K562 (cell line): ENCODE data around the gene PFKFB2. TPM values are rescaled to one million over a fixed set of nuclear protein-coding genes. Genes with fewer than 3 reads are reported as not detected.

ENCODE experiments used
- ATAC-seq: fragments of 200-7000 bp; cut with Tn5 transposase; 3 replicates; pipeline ENCODE4 v1.9.1; 2020; ENCODE audit warnings: moderate library complexity
- BruUV-seq: library from RNA; stranded (reverse); fragments of 400-500 nt; replicated peaks from 2 replicates; lab custom pipeline; 2021; lab: Mats Ljungman, UMichigan
- CTCF ChIA-PET: fragments of 300-600 bp; formaldehyde crosslinking; extraction: SDS; loops from one replicate; lab custom pipeline; 2021; ENCODE audit warnings: low intra/inter-chr PET ratio; lab: Yijun Ruan, JAX
- POLR2A ChIA-PET: fragments of 300-600, 350-650 bp; sonication (Branson Sonifier 250); formaldehyde crosslinking; extraction: SDS; loops from one replicate; lab custom pipeline; 2021; ENCODE audit warnings: antibody characterized with exemption, inconsistent platforms; lab: Yijun Ruan, JAX
- DNase-seq, 4 experiments: peaks; one replicate each; pipeline versions ENCODE4 v3.0.0 to v3.0.0-alpha.2; 2011 to 2018; ENCODE audit warnings: low spot score in 3 of 4, mixed read lengths in 3 of 4; ENCODE audit errors: extremely low read depth in 1 of 4
- FAIRE-seq: peaks from 2 replicates; lab custom pipeline; 2011; peaks lifted over from hg19 to GRCh38; lab: Jason Lieb, UNC
- H2AFZ ChIP-seq: 2 replicates; pipeline ENCODE4 v1.6.0; 2011; ENCODE audit warnings: low read depth, low read length, control low read depth, inconsistent platforms
- H3K27ac ChIP-seq: fragments of 200-600 bp; 3 replicates; pipeline ENCODE4 v1.8.0; 2011; ENCODE audit warnings: low read depth, mild to moderate bottlenecking, control low read depth, inconsistent platforms, low read length, moderate library complexity, mixed read lengths; ENCODE audit errors: extremely low read depth
- H3K27me3 ChIP-seq, 2 experiments: fragments of 300-600 bp in 1 of 2; 2 replicates in 1 of 2; 3 replicates in 1 of 2; pipeline versions ENCODE4 v1.6.0 to v1.8.0; 2011; ENCODE audit warnings: inconsistent platforms in 2 of 2, low read length in 2 of 2, mild to moderate bottlenecking in 1 of 2, mixed read lengths in 1 of 2, moderate library complexity in 1 of 2; ENCODE audit not compliant: control insufficient read depth in 2 of 2, insufficient read depth in 2 of 2
- H3K36me3 ChIP-seq: fragments of 300-600 bp; 3 replicates; pipeline ENCODE4 v1.8.0; 2011; ENCODE audit warnings: mild to moderate bottlenecking, low read length, inconsistent platforms; ENCODE audit not compliant: control insufficient read depth, insufficient read depth
- H3K4me1 ChIP-seq, 2 experiments: fragments of 200-600 bp in 1 of 2; replicated peaks in 1 of 2; 2 replicates in 1 of 2; 3 replicates in 1 of 2; pipeline versions ENCODE4 v1.5.1 to v1.8.0; 2011; ENCODE audit warnings: inconsistent platforms in 2 of 2, low read length in 2 of 2, mild to moderate bottlenecking in 1 of 2, mixed read lengths in 1 of 2, moderate library complexity in 1 of 2; ENCODE audit not compliant: control insufficient read depth in 2 of 2, insufficient read depth in 2 of 2
- H3K4me2 ChIP-seq: 2 replicates; pipeline ENCODE4 v1.6.1; 2011; ENCODE audit warnings: low read length, control low read depth, inconsistent platforms, mixed read lengths; ENCODE audit not compliant: insufficient read depth
- H3K4me3 ChIP-seq: fragments of 200-600 bp; sonication (generic), shearing (Covaris generic); 2 replicates; pipeline ENCODE4 v1.5.1; 2016; ENCODE audit warnings: control low read depth, inconsistent platforms
- H3K79me2 ChIP-seq: fragments of 200-600 bp; 3 replicates; pipeline ENCODE4 v1.8.0; 2011; ENCODE audit warnings: low read length, inconsistent platforms; ENCODE audit not compliant: control insufficient read depth, insufficient read depth
- H3K9ac ChIP-seq, 2 experiments: 2 replicates each; pipeline versions ENCODE4 v1.6.0 to v1.6.1; 2011; ENCODE audit warnings: low read depth in 2 of 2, low read length in 2 of 2, control low read depth in 1 of 2, inconsistent platforms in 1 of 2, mild to moderate bottlenecking in 1 of 2, mixed read lengths in 1 of 2; ENCODE audit not compliant: insufficient read depth in 1 of 2
- H3K9me1 ChIP-seq: one replicate; pipeline ENCODE4 v1.6.0; 2011; ENCODE audit warnings: inconsistent platforms, mild to moderate bottlenecking, low read length, moderate library complexity; ENCODE audit not compliant: control insufficient read depth, insufficient read depth
- H3K9me3 ChIP-seq: replicated peaks from 2 replicates; pipeline ENCODE4 v1.5.1; 2011; ENCODE audit warnings: low read depth, low read length, inconsistent platforms; ENCODE audit not compliant: control insufficient read depth, insufficient read depth
- H4K20me1 ChIP-seq: replicated peaks from 2 replicates; pipeline ENCODE4 v1.6.1; 2011; ENCODE audit warnings: low read length, inconsistent platforms, mixed read lengths; ENCODE audit not compliant: control insufficient read depth, insufficient read depth
- ATF3 ChIP-seq, 2 experiments: fragments of 450-650 bp in 1 of 2; sonication (generic) in 1 of 2; formaldehyde crosslinking in 1 of 2; IDR thresholded peaks in 1 of 2; conservative IDR thresholded peaks in 1 of 2; 2 replicates each; pipeline versions ENCODE4 v1.6.1 to v1.8.1; 2016 to 2023; ENCODE audit warnings: mild to moderate bottlenecking in 2 of 2, moderate library complexity in 2 of 2, inconsistent platforms in 1 of 2, missing genetic modification reagents in 1 of 2
- KDM4B ChIP-seq, 2 experiments: fragments of 450-650 bp in 1 of 2; sonication (generic) in 1 of 2; IDR thresholded peaks; 2 replicates each; pipeline ENCODE4 v1.6.1; 2016 to 2017; ENCODE audit warnings: borderline replicate concordance in 2 of 2, antibody characterized with exemption in 1 of 2, low read depth in 1 of 2, mild to moderate bottlenecking in 1 of 2
- NR0B1 ChIP-seq: fragments of 450-650 bp; IDR thresholded peaks from one replicate; pipeline ENCODE4 v1.6.1; 2018; ENCODE audit warnings: mild to moderate bottlenecking, moderate library complexity; ENCODE audit not compliant: partially characterized antibody
- POLR2A ChIP-seq: fragments of 450-650 bp; conservative IDR thresholded peaks from 2 replicates; pipeline ENCODE4 v1.6.1; 2016
- RBM14 ChIP-seq: fragments of 200-400 bp; formaldehyde crosslinking; IDR thresholded peaks from 2 replicates; pipeline ENCODE4 v1.6.1; 2018; ENCODE audit warnings: low read depth, mild to moderate bottlenecking, low read length, moderate library complexity, borderline replicate concordance; ENCODE audit not compliant: insufficient read depth
- SETDB1 ChIP-seq: IDR thresholded peaks from one replicate; pipeline ENCODE4 v1.6.1; 2012; ENCODE audit warnings: low read length, control low read depth, inconsistent platforms
- ZKSCAN1 ChIP-seq: fragments of 150-350 bp; IDR thresholded peaks from 2 replicates; pipeline ENCODE4 v1.6.1; 2016; ENCODE audit warnings: low read depth, low read length
- ZNF444 ChIP-seq: fragments of 250-450 bp; sonication (Bioruptor Pico); IDR thresholded peaks from 2 replicates; pipeline ENCODE4 v1.4.0; 2020; ENCODE audit warnings: mild to moderate bottlenecking, moderate library complexity
- WGBS: fragments of 100-300 bp; shearing (Covaris generic); methylation state at CpG from one replicate; pipeline ENCODE4 v1.1.6; 2016; ENCODE audit warnings: low coverage, mixed read lengths; ENCODE audit not compliant: insufficient coverage; ENCODE audit errors: missing lambda C conversion rate; 5-methylcytosine and 5-hydroxymethylcytosine counted together
- in situ Hi-C: fragments of 300-500 bp; cut with MboI; formaldehyde crosslinking; loops from 4 replicates; pipeline ENCODE4 v1.15.0; 2018; ENCODE audit warnings: inconsistent platforms, mixed read lengths
- intact Hi-C: fragments of 100-400 bp; cut with micrococcal nuclease; formaldehyde crosslinking; loops from 2 replicates; pipeline ENCODE4 v1.14.2; 2022
- polyA plus RNA-seq, 8 experiments: library from polyadenylated mRNA; depleted of rRNA in 4 of 8; stranded (reverse) in 5 of 8; unstranded in 3 of 8; fragments of >200 nt; fragmentation: Nextera tagmentation in 2 of 8; fragmentation: Illumina TruSeq in 1 of 8; extraction: Ambion mirVana in 2 of 8; extraction: Trizol in 1 of 8; gene quantifications; 2 replicates each; pipeline versions ENCODE4 v1.2.1 to v1.2.3, GENCODE V29; 2011 to 2014; ENCODE audit warnings: inconsistent platforms in 1 of 8, missing spikeins in 1 of 8
- total RNA-seq, 7 experiments: library from RNA; depleted of rRNA in 6 of 7; stranded (reverse); fragments of >200 nt in 6 of 7; fragmentation: Illumina TruSeq in 2 of 7; extraction: Trizol in 2 of 7; gene quantifications; 2 replicates each; pipeline versions ENCODE4 v1.2.1 to v1.2.3, GENCODE V29; 2011 to 2021; ENCODE audit warnings: low replicate concordance in 1 of 7

The PFKFB2 gene
- total and polyA plus RNA-seq, 9 of the 15 experiments (the other 6 are each of a cell fraction or from before 2014, with no cell fraction given): 6.9 to 26.0 (median 16.4) TPM

- peaks cover 5% of the 10 kb centered on the region for H3K9me1 ChIP-seq
- no peak overlapping the region for H3K9ac ChIP-seq
- H3K9me3 ChIP-seq: no peaks in the 10 kb centered on the region
- ChIA-PET POLR2A (interaction anchor here (1.8 to 2.8 kb wide), 2 partner anchors 8 to 11 kb away, joined by 9 read pairs; partner anchors contain the start of gene PFKFB2), CTCF (no interaction called here)
- no peak overlapping the region for H3K27ac ChIP-seq
- H3K4me1 ChIP-seq: peaks cover 0 to 4% of the 10 kb centered on the region in 2 experiments; a peak in 2 of 5 replicates
- TF ChIP-seq ZNF444 (CRISPR knock-in tag): no peak
- peak; percentile 55 for TF ChIP-seq ATF3 (IDR thresholded peaks at IDR 0.05)
- no peak for TF ChIP-seq ATF3 (CRISPR knock-in tag; conservative IDR thresholded peaks at IDR 0.05)
- FAIRE-seq: no peak
- no peak overlapping the region for H2AFZ ChIP-seq
- no peak overlapping the region for H3K4me3 ChIP-seq
- intact Hi-C loops: no loop called here
- H3K4me2 ChIP-seq: no peak overlapping the region
- no peaks in the 10 kb centered on the region for H3K79me2 ChIP-seq
- BruUV-seq: no TSS peak
- in situ Hi-C loops: no loop called here
- H4K20me1 ChIP-seq: no peaks in the 10 kb centered on the region
- ATAC-seq: no peak
- H3K36me3 ChIP-seq: peaks cover 48% of the 10 kb centered on the region
- no peaks in the 10 kb centered on the region for H3K27me3 ChIP-seq
- WGBS: 87% methylated on average over 3 of the region's 3 CpGs
- DNase-seq: no peak
Observed at GRCh38 chr1:207060596-207060995, 7.5 kb downstream of the PFKFB2 start.

GRCh38 chr1:207062058-207062457 is 9.0 kb downstream of the PFKFB2 start:
- no peak for FAIRE-seq
- Histone ChIP-seq H3K9me1 (peaks cover 5% of the 10 kb centered on the region), H3K79me2 (no peaks in the 10 kb centered on the region), H2AFZ (no peak overlapping the region), H3K27ac (no peak overlapping the region)
- CTCF ChIA-PET: no interaction called here
- TF ChIP-seq RBM14 (no peak), ZKSCAN1 (no peak), SETDB1 (no peak), NR0B1 (no peak), KDM4B (IDR thresholded peaks at IDR 0.05; ENCODE audit: borderline replicate concordance in 2 of 2, low read depth in 1 of 2) (no peak), POLR2A (no peak)
- TF ChIP-seq, all 486 proteins: peak for 0
- intact Hi-C loops: no loop called here
- Histone ChIP-seq H4K20me1 (no peaks in the 10 kb centered on the region), H3K36me3 (peaks cover 56% of the 10 kb centered on the region), H3K9ac (no peak overlapping the region), H3K27me3 (no peaks in the 10 kb centered on the region), H3K9me3 (no peaks in the 10 kb centered on the region), H3K4me1 (no peaks in the 10 kb centered on the region; a peak in 2 of 5 replicates), H3K4me3 (no peak overlapping the region), H3K4me2 (no peak overlapping the region)
- ATAC-seq (no peak), DNase-seq (no peak)
- 73% methylated on average over 1 of the region's 1 CpG for WGBS
- POLR2A ChIA-PET: interaction anchor here (2.8 kb wide), 1 partner anchor 9 kb away, joined by 9 read pairs; the partner anchor contains the start of gene PFKFB2
- BruUV-seq: no TSS peak
- in situ Hi-C loops: no loop called here
